Measurements from ENCODE around the gene FOXC1. TPM values are rescaled to one million over a fixed set of nuclear protein-coding genes. Genes with fewer than 3 reads are reported as not detected.

Gene FOXC1
- polyA plus RNA-seq, 2 of the 4 experiments (the other 2 are of a cell fraction): 3.4 to 4.7 TPM

- TF ChIP-seq RAD21 (conservative IDR thresholded peaks at IDR 0.05 in 1 of 2, IDR thresholded peaks at IDR 0.05 in 1 of 2) (no peak), ZNF302 (CRISPR knock-in tag; IDR thresholded peaks at IDR 0.05) (no peak), USF2 (IDR thresholded peaks at IDR 0.05) (no peak), BHLHE40 (IDR thresholded peaks at IDR 0.05; ENCODE audit: low read depth, low read length) (no peak), HES2 (IDR thresholded peaks at IDR 0.05) (no peak), FOSL2 (IDR thresholded peaks at IDR 0.05) (no peak), FOSL2 (CRISPR knock-in tag; IDR thresholded peaks at IDR 0.05) (no peak), CTCF (IDR thresholded peaks at IDR 0.05) (no peak)
- POLR2A ChIA-PET: no interaction called here
- CTCF ChIA-PET: interaction anchor here (0.6 to 1.6 kb wide), 2 partner anchors 11 to 17 kb away, joined by 3 read pairs; no protein-coding TSS in a partner anchor
Measured at GRCh38 chr6:1641343-1641885, 31.7 kb downstream of the FOXC1 start.

GRCh38 chr6:1643111-1643510, 33.4 kb downstream of the FOXC1 start:
- CTCF ChIA-PET: no interaction called here
- TF ChIP-seq CHD4 (IDR thresholded peaks at IDR 0.05; ENCODE audit: borderline replicate concordance) (no peak), ESRRA (IDR thresholded peaks at IDR 0.05; ENCODE audit: borderline replicate concordance, low read length) (no peak), RCOR1 (IDR thresholded peaks at IDR 0.05; ENCODE audit: low read depth, low read length) (no peak), MAX (IDR thresholded peaks at IDR 0.05) (no peak), FOSB (CRISPR knock-in tag; IDR thresholded peaks at IDR 0.05) (no peak), FOSL2 (IDR thresholded peaks at IDR 0.05) (no peak), FOSL2 (CRISPR knock-in tag; IDR thresholded peaks at IDR 0.05) (no peak), GATA3 (IDR thresholded peaks at IDR 0.05; ENCODE audit: borderline replicate concordance) (no peak), POLR2AphosphoS2 (conservative IDR thresholded peaks at IDR 0.05; ENCODE audit: low read length) (no peak), RFX5 (IDR thresholded peaks at IDR 0.05) (no peak), MAFK (IDR thresholded peaks at IDR 0.05; ENCODE audit: partially characterized antibody) (no peak), ZNF302 (CRISPR knock-in tag; IDR thresholded peaks at IDR 0.05) (no peak)
- DNase-seq (ENCODE audit: low read depth in 1 of 2, low spot score in 1 of 2): no peak
- no peaks in the 10 kb centered on the region for H3K9me3 ChIP-seq
- H3K4me2 ChIP-seq: no peak overlapping the region
- POLR2A ChIA-PET: no interaction called here
- ATAC-seq: no peak
- H3K4me3 ChIP-seq: no peak overlapping the region
- WGBS (ENCODE audit: missing lambda C conversion rate): 70% methylated on average over 4 of the region's 7 CpGs
- no peak overlapping the region for H3K27ac ChIP-seq
- no peaks in the 10 kb centered on the region for H3K4me1 ChIP-seq
- no peak for FAIRE-seq

More at GRCh38 chr6:1641343-1641885, 31.7 kb downstream of the FOXC1 start:
- DNase-seq (ENCODE audit: low read depth in 1 of 2, low spot score in 1 of 2): no peak
- 74% methylated on average over 10 of the region's 12 CpGs for WGBS (ENCODE audit: missing lambda C conversion rate)
- no peak overlapping the region for H3K4me3 ChIP-seq
- ATAC-seq: peak in 1 of 2 experiments; percentile 57; a peak in 4 of 6 replicates
- H3K4me2 ChIP-seq: no peak overlapping the region
- H3K27ac ChIP-seq: no peak overlapping the region
- peaks cover 7% of the 10 kb centered on the region; the same call in 2 of the 3 replicates for H3K4me1 ChIP-seq
- no peaks in the 10 kb centered on the region for H3K9me3 ChIP-seq
- FAIRE-seq: no peak

- ATAC-seq (no peak), DNase-seq (ENCODE audit: low read depth in 1 of 2, low spot score in 1 of 2) (no peak), FAIRE-seq (no peak)
- Histone ChIP-seq H3K4me3 (no peak overlapping the region), H3K27ac (no peak overlapping the region), H3K4me2 (no peak overlapping the region), H3K9me3 (no peaks in the 10 kb centered on the region), H3K4me1 (no peaks in the 10 kb centered on the region)
- ChIA-PET CTCF (interaction anchor here (0.7 kb wide), 1 partner anchor 255 kb away, joined by 3 read pairs; no protein-coding TSS in a partner anchor), POLR2A (no interaction called here)
- TF ChIP-seq CTCF (IDR thresholded peaks at IDR 0.05) (no peak), HEYL (CRISPR knock-in tag; IDR thresholded peaks at IDR 0.05) (no peak)
- 92% methylated on average over 11 of the region's 18 CpGs for WGBS (ENCODE audit: missing lambda C conversion rate)
Measured at GRCh38 chr6:1643830-1644445, 34.2 kb downstream of the FOXC1 start.
